ENCODE measurements around the gene OR51D1.

OR51D1 gene, protein sequence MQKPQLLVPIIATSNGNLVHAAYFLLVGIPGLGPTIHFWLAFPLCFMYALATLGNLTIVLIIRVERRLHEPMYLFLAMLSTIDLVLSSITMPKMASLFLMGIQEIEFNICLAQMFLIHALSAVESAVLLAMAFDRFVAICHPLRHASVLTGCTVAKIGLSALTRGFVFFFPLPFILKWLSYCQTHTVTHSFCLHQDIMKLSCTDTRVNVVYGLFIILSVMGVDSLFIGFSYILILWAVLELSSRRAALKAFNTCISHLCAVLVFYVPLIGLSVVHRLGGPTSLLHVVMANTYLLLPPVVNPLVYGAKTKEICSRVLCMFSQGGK

DNA sequence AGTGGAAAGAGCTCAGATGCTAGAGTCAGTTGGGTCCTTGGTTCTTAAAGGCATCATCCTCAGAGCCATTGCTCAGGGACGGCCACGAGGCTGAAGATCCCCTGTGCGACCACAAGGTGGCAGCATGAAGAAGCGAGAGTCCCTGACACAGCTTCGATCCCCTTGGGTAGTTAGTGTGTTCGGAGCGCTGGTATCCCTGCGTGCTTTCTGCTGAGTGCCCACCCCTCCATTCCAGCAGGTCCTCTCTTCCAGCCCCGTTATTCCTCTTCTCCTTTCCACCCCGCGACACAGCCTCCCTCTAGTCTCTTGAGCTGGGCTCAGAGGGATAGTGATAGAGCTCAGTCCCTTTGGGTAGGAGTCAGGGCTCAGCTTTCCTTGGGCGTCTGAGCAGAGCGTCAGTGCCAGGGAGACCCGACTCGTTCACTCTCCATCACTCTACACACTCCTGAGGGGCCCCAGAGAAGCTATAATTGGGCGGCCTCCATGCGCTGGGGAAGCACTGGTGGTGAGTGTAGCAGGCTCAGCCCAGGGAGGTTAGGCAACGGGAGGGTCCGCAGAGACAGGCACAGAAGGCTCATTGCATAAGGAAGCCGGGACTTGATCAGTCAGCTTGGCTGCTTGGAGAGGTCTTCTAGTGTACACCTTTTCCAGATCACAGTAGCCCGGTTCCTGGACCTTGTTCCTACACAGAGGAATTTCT lies at the start of gene OR51D1:
TSS of gene OR51D1 (plus strand) at position 516 of the 700 bp plus-strand sequence. CDS start 2,314 bp downstream, outside the sequence.
- no peak within 1 kb of the TSS for H3K27ac Mint-ChIP-seq
- no peaks in the 10 kb centered on the region for H3K9me3 Mint-ChIP-seq (ENCODE audit: low read depth)
- no peak within 1 kb of the TSS for H3K4me3 Mint-ChIP-seq
- no peaks in the 10 kb centered on the region for H3K36me3 Mint-ChIP-seq
- peaks cover 9% of the 10 kb centered on the region for H3K27me3 Mint-ChIP-seq
- H3K4me1 Mint-ChIP-seq (ENCODE audit: low read depth) = no peaks in the 10 kb centered on the region

DNA sequence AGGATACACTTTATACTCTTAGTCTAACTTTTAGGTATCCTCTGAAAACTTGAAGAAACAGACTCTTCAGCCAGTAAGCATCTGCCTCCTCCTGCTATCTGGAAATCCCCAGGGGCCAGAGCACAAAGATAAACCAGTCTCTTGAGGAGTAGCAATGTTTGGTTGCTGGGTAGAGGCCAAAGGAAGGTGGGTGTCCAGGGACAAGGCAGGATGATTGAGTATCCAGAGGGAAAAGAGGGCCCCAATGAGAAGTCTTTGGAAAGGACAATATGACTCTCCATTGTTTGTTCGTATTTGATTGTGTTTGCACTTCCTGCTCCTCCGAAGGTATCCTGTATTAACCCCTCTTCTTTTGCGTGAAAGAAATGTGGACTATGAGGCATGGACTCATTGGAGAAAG lies 48.3 kb upstream of the OR51D1 start:
- no peaks in the 10 kb centered on the region for H3K9me3 Mint-ChIP-seq (ENCODE audit: low read depth)
- H3K27ac Mint-ChIP-seq = no peak overlapping the region
- H3K36me3 Mint-ChIP-seq = peaks cover 3% of the 10 kb centered on the region
- peaks cover 14% of the 10 kb centered on the region for H3K27me3 Mint-ChIP-seq
- H3K4me3 Mint-ChIP-seq = no peak overlapping the region
- no peaks in the 10 kb centered on the region for H3K4me1 Mint-ChIP-seq (ENCODE audit: low read depth)

DNA sequence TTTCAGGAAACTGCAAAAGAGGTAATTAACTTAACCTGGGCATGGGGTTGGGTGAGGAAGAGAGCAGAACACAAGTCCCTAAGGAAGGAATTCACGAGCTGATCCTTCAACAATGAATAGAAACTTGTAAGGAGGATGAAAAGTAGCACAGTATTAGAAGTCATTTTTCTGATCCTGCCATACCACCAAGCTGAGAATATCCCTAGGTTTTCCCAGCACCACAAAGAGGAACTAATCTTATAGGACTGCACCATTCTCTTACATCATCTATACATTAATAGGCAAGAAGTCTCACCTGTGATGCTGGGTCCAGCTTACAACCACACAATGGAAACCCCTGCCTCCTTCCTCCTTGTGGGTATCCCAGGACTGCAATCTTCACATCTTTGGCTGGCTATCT lies 43.5 kb upstream of the OR51D1 start, which contains the start of gene OR52I1:
TSS of gene OR52I1 (plus strand) at position 301 of the 400 bp plus-strand sequence. CDS start at position 301, 0 bp downstream.
- no peak within 1 kb of the TSS for H3K27ac Mint-ChIP-seq
- H3K4me1 Mint-ChIP-seq (ENCODE audit: low read depth) = no peaks in the 10 kb centered on the region
- H3K9me3 Mint-ChIP-seq (ENCODE audit: low read depth) = no peaks in the 10 kb centered on the region
- no peaks in the 10 kb centered on the region for H3K27me3 Mint-ChIP-seq
- H3K36me3 Mint-ChIP-seq = peaks cover 14% of the 10 kb centered on the region
- no peak within 1 kb of the TSS for H3K4me3 Mint-ChIP-seq

DNA sequence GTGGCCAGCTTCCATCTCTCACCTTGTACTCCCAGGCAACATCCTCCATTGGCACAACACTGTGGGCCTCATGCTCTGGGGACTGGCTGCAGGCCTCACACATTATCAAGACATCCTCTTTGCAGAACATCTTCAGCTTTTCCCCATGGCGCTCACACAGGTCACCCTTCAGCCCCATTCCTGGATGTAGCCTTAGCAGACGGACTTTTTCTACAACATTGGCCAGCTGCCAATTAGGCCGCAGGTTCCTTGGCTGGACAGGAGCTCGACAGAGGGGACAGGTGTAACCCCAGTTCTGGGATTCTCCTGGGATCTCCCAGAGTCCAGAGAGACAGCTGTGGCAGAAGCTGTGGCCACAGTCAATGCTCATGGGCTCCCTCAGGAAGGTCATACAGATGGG lies 32.2 kb upstream of the OR51D1 start:
- Mint-ChIP-seq H3K4me1 (ENCODE audit: low read depth) (peaks cover 40% of the 10 kb centered on the region), H3K27me3 (no peaks in the 10 kb centered on the region), H3K4me3 (no peak overlapping the region), H3K36me3 (peaks cover 14% of the 10 kb centered on the region), H3K9me3 (ENCODE audit: low read depth) (no peaks in the 10 kb centered on the region), H3K27ac (no peak overlapping the region)

DNA sequence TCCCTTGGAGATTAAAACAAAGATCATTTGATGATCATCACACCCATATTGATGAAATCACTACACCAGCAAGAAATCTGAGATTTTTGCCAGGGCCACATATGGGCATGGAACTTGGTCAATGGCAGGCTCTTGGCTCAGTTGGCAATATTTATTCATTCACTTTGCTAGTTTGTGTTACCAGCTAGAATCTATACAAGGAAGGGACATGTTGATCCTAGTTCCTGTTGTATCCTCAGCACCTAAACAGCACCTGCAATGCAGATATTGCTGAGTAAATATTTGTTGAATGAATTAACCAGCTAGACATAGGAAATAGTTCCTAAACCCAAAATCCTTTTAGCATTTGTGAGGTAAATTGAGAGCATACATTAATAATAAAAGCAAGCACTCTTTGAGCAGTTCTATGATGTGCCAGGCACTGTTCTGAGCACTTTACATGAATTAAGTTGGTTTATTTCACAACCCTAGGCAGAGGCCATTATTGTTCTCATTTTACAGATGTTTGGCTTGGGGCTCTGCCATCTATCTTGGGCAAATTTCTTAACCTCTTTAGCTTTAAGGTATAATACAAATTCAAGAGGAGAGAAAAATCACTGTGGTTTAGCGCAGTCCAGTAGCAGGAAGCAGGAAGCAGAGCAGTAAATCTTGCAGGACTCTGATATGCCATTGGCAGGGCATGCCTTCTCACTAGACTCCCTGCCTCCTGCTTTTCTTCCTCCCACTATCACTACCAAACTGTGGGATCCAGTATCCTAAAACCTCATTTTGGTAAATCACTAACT lies 30.9 kb upstream of the OR51D1 start:
- Mint-ChIP-seq H3K4me3 (peak overlapping the region; percentile 92), H3K9me3 (ENCODE audit: low read depth) (no peaks in the 10 kb centered on the region), H3K36me3 (peaks cover 12% of the 10 kb centered on the region), H3K27me3 (no peaks in the 10 kb centered on the region), H3K27ac (no peak overlapping the region), H3K4me1 (ENCODE audit: low read depth) (peaks cover 45% of the 10 kb centered on the region)

DNA sequence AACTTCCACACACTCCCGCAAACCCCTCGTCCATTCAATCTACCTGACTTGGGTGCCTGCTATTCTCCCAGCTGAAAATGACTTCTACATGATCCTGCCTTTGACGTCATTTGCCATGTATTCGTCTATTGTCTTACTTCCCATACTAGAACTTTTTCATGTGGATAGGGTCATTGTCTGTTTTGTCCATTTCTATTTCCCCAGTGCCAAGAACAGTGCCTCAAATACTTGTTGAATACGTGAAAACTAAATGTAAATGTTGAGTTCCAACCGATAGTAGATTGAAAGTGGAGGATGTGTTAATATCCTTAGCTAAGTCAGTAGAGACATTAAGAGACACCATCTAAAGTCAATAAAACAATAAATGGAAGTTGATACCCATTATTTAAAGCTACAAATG lies 30.2 kb upstream of the OR51D1 start:
- Mint-ChIP-seq H3K4me3 (peak overlapping the region; percentile 92), H3K4me1 (ENCODE audit: low read depth) (peaks cover 45% of the 10 kb centered on the region), H3K27me3 (no peaks in the 10 kb centered on the region), H3K27ac (peak overlapping the region; percentile 96), H3K36me3 (peaks cover 12% of the 10 kb centered on the region), H3K9me3 (ENCODE audit: low read depth) (no peaks in the 10 kb centered on the region)

DNA sequence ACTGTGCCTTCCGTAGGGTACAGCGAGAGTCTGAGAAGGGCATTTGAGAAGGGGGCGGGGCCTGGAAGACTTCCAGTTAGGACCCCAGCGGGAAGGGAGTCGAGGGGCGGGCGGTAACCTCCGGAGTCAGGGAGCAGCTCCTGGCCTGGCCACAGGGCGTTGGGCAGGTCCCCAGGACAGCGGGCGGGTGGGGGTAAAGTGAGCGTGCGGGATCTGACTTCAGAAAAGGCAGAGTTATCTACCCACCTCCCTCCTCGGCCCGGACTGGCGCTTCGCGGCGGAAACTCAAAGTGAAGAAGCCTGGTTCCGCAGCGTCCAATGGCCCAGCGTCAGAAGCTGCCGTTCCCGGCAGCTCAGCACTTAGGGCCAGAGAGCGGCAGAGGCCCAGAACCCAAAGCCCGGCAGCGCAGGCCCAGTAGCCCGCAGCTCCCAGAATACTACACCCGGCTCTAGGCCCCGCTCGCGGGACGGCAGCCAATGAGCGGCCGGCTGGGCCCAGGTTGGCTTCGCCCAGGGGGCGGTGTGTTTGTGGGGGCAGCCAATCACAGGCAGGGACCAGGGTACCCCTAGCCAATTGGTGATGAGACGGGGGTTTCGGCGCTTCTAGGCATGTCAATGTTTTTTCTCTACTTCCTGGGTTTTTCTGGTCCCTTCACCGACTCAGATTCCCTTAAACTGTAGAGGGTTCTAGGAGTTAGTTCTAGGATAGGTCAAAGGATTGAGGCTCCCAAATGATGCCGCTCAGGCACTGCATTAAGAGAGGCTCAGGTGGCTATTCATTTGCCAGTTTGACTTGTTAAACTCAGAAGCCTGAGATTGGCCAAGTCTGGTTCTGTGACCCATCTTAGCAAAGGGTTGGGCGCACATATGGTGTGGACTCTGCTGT lies 29.3 kb upstream of the OR51D1 start, which contains the start of gene TRIM68:
TSS of gene TRIM68 (minus strand) at position 451 of the 886 bp plus-strand sequence. CDS start 2,727 bp downstream, outside the sequence.
- H3K4me3 Mint-ChIP-seq = peak within 1 kb of the TSS; percentile 92
- no peaks in the 10 kb centered on the region for H3K9me3 Mint-ChIP-seq (ENCODE audit: low read depth)
- no peaks in the 10 kb centered on the region for H3K27me3 Mint-ChIP-seq
- peak within 1 kb of the TSS; percentile 96 for H3K27ac Mint-ChIP-seq
- peaks cover 45% of the 10 kb centered on the region for H3K4me1 Mint-ChIP-seq (ENCODE audit: low read depth)
- H3K36me3 Mint-ChIP-seq = peaks cover 12% of the 10 kb centered on the region

DNA sequence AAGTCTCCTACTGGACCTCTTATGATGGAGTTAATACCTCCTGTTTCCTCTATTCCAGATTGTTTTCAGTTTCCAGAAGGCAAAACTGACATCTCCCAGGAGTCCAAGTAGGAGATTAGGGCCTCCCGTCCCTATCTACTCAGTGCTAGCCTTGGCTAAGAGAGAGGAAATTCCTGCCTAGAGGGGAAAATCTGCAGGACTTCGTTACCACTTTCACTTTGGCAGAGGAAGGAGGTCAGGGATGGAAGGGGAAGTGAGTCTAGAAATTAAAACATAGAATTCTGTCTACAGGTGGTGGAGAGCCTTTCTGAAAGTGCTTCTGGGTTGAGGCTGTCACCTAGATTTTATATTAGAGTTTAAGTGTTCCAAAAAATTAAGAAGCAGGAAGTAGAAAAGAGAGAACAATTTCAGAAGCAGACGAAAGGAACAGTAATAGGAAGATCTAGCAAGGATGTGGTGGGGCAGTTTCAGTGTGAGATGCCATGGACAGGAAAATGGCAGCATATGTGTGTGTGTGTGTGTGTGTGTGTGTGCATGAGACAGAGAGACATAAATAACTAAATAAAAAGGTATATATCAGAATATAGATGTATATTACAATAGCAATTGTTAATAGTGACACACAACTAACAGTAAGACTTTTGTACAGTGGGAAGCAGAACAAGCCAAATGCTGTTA lies 26.9 kb upstream of the OR51D1 start:
- Mint-ChIP-seq H3K4me1 (ENCODE audit: low read depth) (peaks cover 38% of the 10 kb centered on the region), H3K36me3 (peaks cover 2% of the 10 kb centered on the region), H3K27ac (peak overlapping the region; percentile 75), H3K4me3 (peak overlapping the region; percentile 45), H3K9me3 (ENCODE audit: low read depth) (no peaks in the 10 kb centered on the region), H3K27me3 (no peaks in the 10 kb centered on the region)

DNA sequence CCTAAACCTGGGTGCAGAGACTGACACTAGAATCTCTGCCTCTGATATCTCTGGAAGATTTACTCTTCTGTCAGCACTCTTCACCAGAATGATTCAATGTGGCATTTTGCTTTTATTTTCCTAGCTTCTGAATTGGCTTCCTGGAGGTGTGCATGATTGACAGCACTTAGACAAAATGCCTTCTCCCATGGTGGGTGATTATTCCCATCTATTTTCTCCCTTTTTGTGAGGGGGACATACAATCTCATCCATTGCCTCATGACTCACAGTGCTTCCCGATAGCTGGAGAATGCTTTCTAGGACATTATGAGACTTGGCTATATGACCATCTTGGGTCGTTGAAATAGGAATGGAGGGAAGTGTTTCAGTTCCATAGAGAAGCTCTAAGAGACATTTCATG lies 25.3 kb upstream of the OR51D1 start:
- Mint-ChIP-seq H3K36me3 (no peaks in the 10 kb centered on the region), H3K27ac (no peak overlapping the region), H3K27me3 (peaks cover 2% of the 10 kb centered on the region), H3K4me3 (no peak overlapping the region), H3K4me1 (ENCODE audit: low read depth) (peaks cover 26% of the 10 kb centered on the region), H3K9me3 (ENCODE audit: low read depth) (no peaks in the 10 kb centered on the region)

DNA sequence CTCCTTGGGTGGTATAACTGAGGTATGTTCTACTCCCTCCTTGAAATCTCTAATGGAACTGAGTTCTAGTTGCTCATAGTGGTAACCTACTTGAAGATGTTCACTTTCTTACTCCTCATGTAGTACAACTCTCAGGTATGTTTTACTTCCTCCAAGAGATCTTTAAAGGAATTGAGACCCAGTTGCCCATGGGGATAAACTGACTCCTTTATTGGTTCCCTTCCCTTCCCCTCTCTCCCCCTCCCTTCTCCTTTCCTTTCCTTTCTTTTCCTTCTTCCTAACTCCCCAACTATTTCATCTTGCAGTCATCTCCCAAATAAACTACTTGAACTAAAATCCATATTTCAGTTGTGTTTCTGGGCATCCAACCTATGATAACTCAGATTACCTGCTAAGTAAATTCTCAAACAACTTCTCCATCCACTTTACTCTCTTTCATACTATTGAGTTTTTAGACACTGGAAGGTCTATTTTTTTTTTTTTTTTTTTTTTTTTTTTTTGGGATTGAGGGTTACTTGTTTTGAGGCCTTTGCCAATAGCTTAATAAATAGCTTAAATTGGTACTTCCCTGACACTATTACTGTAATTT lies 21.3 kb upstream of the OR51D1 start:
- no peaks in the 10 kb centered on the region for H3K9me3 Mint-ChIP-seq (ENCODE audit: low read depth)
- H3K27ac Mint-ChIP-seq = no peak overlapping the region
- H3K27me3 Mint-ChIP-seq = peaks cover 4% of the 10 kb centered on the region
- H3K4me3 Mint-ChIP-seq = no peak overlapping the region
- no peaks in the 10 kb centered on the region for H3K4me1 Mint-ChIP-seq (ENCODE audit: low read depth)
- H3K36me3 Mint-ChIP-seq = no peaks in the 10 kb centered on the region

DNA sequence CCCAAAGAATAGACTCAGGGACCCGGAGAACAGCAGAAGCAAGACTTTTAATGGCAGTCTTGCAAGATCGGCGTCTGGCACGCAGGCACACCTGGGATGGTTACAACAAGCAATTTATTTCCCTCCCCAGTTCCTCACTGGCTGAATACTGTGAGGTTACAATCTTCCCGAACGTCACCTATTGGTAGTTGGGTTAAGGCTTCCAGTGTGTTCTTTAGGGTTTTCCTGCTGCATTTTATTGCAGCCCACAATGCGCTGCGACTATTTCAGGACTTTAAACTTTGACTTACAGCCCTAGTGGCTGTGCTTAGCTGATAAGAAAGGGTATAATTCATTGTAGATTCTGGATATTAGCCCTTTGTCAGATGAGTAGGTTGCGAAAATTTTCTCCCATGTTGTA lies 17.8 kb upstream of the OR51D1 start:
- H3K4me3 Mint-ChIP-seq = no peak overlapping the region
- no peaks in the 10 kb centered on the region for H3K4me1 Mint-ChIP-seq (ENCODE audit: low read depth)
- H3K27ac Mint-ChIP-seq = no peak overlapping the region
- H3K36me3 Mint-ChIP-seq = peaks cover 2% of the 10 kb centered on the region
- H3K9me3 Mint-ChIP-seq (ENCODE audit: low read depth) = no peaks in the 10 kb centered on the region
- peaks cover 7% of the 10 kb centered on the region for H3K27me3 Mint-ChIP-seq

DNA sequence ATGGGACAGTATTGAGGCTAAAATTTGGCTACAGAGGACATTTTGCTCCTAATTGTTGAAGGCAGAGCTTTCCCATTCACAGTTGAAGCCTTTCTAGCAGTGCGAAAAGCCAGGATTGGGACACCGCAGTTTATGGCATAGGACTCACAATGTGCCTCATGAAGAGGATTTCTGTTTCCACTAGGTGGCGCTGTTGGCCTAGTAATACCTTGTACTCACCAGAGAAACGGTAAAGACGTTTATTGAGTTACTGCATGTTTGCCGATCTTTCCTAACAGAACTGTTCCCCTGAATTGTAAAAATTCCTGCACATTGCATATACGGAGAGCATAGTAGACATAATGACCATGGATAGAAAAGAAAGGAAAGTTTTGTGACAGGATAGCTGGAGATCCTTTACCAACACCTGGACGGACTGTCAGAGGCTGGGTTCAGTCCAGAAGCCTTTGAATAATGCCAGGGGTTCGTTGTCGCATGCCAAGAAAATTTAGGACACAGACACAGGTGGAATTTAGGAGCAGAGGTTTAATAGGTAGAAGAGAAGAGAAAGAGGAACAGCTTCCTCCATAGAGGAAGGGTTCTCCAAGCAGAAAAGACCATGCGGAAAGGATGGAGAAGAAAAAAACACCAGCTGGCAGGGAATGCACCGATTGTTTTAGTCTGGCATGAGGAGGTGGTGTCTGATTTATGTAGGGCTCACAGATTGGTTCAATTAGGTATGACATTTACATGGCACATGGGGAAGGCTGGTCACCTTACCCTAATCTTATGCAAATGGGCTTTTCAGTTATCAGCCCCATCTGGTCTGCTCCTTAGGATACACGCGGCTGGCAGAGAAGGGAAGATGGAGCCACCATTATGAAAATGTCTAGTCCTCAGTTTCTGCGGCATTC lies 10.8 kb upstream of the OR51D1 start:
- Mint-ChIP-seq H3K27me3 (peaks cover 36% of the 10 kb centered on the region), H3K4me3 (no peak overlapping the region), H3K9me3 (ENCODE audit: low read depth) (peaks cover 9% of the 10 kb centered on the region), H3K27ac (no peak overlapping the region), H3K4me1 (ENCODE audit: low read depth) (no peaks in the 10 kb centered on the region), H3K36me3 (peaks cover 17% of the 10 kb centered on the region)

DNA sequence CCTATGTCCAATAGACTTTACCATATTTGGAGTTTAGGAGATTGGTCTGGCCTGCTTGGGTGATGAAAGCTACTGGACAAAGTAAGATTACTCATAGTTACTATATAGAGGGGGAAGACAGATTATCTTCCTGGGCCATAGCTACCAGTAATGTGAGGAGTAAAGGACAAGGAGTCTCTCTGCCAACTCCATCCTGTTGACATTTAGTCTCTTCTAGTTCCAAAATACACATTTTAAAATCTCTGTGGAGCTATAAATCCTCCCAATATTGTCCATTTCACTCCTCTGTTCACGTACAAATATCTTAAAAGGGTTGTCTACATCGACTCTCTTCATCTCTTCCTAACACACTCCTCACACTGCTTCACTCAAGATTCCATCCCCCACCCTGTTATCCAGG lies 1.1 kb upstream of the OR51D1 start:
- Mint-ChIP-seq H3K4me1 (ENCODE audit: low read depth) (no peaks in the 10 kb centered on the region), H3K9me3 (ENCODE audit: low read depth) (no peaks in the 10 kb centered on the region), H3K27me3 (peaks cover 7% of the 10 kb centered on the region), H3K27ac (no peak overlapping the region), H3K36me3 (peaks cover under 1% of the 10 kb centered on the region), H3K4me3 (no peak overlapping the region)

All from activated naive CD8-positive, alpha-beta T cell (primary cell).